Left lung (tissue), 10 donors: ENCODE data around the gene PUM1. TPM values are rescaled to one million over a fixed set of nuclear protein-coding genes. Genes with fewer than 3 reads are reported as not detected.
"Not testable (repeated sequence)": the region's sequence is repeated elsewhere in the genome, so short reads cannot be mapped to it uniquely, and the experiment has no call there.

ENCODE experiments used
- ATAC-seq: fragments of 200-7000 bp; cut with Tn5 transposase; one replicate; pipeline ENCODE4 v1.9.1; 2020; ENCODE audit warnings: moderate library complexity
- DNase-seq, 4 donors: peaks; one replicate each; pipeline ENCODE4 v3.0.0-alpha.2; 2013 to 2020
- H3K27ac ChIP-seq, 2 donors: fragments of 200-600 bp; sonication (generic) in 1 of 2; one replicate each; pipeline versions ENCODE4 v1.5.0 to v1.8.0; 2020 to 2021
- H3K27me3 ChIP-seq, 2 donors: fragments of 200-600 bp; sonication (generic) in 1 of 2; one replicate each; pipeline versions ENCODE4 v1.5.0 to v1.8.0; 2020 to 2021
- H3K36me3 ChIP-seq, 2 donors: fragments of 200-600 bp; sonication (generic) in 1 of 2; one replicate each; pipeline versions ENCODE4 v1.5.0 to v1.8.0; 2020 to 2021
- H3K4me1 ChIP-seq, 2 donors: fragments of 200-600 bp; one replicate each; pipeline ENCODE4 v1.8.0; 2021
- H3K4me3 ChIP-seq, 2 donors: fragments of 200-600 bp; sonication (generic) in 1 of 2; one replicate each; pipeline versions ENCODE4 v1.5.0 to v1.8.0; 2020 to 2021; ENCODE audit warnings: mild to moderate bottlenecking in 1 of 2
- H3K9me3 ChIP-seq, 2 donors: fragments of 200-600 bp; sonication (generic) in 1 of 2; one replicate each; pipeline versions ENCODE4 v1.5.0 to v1.8.0; 2020 to 2021
- CTCF ChIP-seq, 2 donors: fragments of 200-600 bp; sonication (generic) in 1 of 2; IDR thresholded peaks; one replicate each; pipeline versions ENCODE4 v1.5.0 to v1.8.0; 2021; ENCODE audit warnings: antibody characterized with exemption in 2 of 2
- intact Hi-C, 2 donors: fragments of 100-400 bp; cut with DNase I; formaldehyde crosslinking; loops; one replicate each; pipeline versions ENCODE4 v1.11.2 to v1.14.2; 2022
- polyA plus RNA-seq, 6 donors: library from polyadenylated mRNA; unstranded; fragments of 120-200 nt; gene quantifications; one replicate each; pipeline ENCODE4 v1.2.1, GENCODE V29; 2013; ENCODE audit not compliant: insufficient read length in 6 of 6
- total RNA-seq, 2 donors: library from RNA; stranded (reverse); fragmentation: NEBNext Ultra II Directional; extraction: Animal tissue kit (Norgen Biotek cat#: 25700); gene quantifications; one replicate each; pipeline ENCODE4 v1.2.1, GENCODE V29; 2021
- donor health status: DM: no; HTN: yes; CAD: no.
- donor health status: DM: no; HTN: no; CAD: no.

The PUM1 gene
- total and polyA plus RNA-seq, 8 donors = 96.7 to 125 (median 108) TPM

- H3K27me3 ChIP-seq = no peaks in the 10 kb centered on the region
- intact Hi-C loops = no loop called here
- TF ChIP-seq CTCF (IDR thresholded peaks at IDR 0.05) = no peak
- H3K4me1 ChIP-seq = no peaks in the 10 kb centered on the region
- no peak overlapping the region for H3K27ac ChIP-seq
- no peak overlapping the region for H3K4me3 ChIP-seq
- H3K36me3 ChIP-seq = peaks cover 0 to 86% of the 10 kb centered on the region in 2 donors
- no peak for ATAC-seq
- H3K9me3 ChIP-seq = no peaks in the 10 kb centered on the region
- no peak for DNase-seq
These were observed 113.4 kb downstream of the PUM1 start for GRCh38 chr1:30952098-30952497.

- Histone ChIP-seq H3K4me3 (no peak overlapping the region), H3K27ac (no peak overlapping the region), H3K9me3 (no peaks in the 10 kb centered on the region), H3K4me1 (no peaks in the 10 kb centered on the region), H3K27me3 (no peaks in the 10 kb centered on the region), H3K36me3 (peaks cover 0 to 90% of the 10 kb centered on the region in 2 donors)
- intact Hi-C loops = no loop called here
- DNase-seq = no peak
- no peak for TF ChIP-seq CTCF (IDR thresholded peaks at IDR 0.05)
- no peak for ATAC-seq
These were observed 114.8 kb downstream of the PUM1 start for GRCh38 chr1:30950700-30951099.

GRCh38 chr1:30950053-30950452, 115.5 kb downstream of the PUM1 start:
- H3K27ac ChIP-seq = no peak overlapping the region
- H3K4me1 ChIP-seq = no peaks in the 10 kb centered on the region
- no peaks in the 10 kb centered on the region for H3K27me3 ChIP-seq
- intact Hi-C loops = no loop called here
- DNase-seq = no peak
- no peak for ATAC-seq
- TF ChIP-seq CTCF (IDR thresholded peaks at IDR 0.05) = no peak
- peaks cover 0 to 95% of the 10 kb centered on the region in 2 donors for H3K36me3 ChIP-seq
- H3K4me3 ChIP-seq = no peak overlapping the region
- no peaks in the 10 kb centered on the region for H3K9me3 ChIP-seq

- ATAC-seq = peak; percentile 12
- intact Hi-C loops, H3K4me3 ChIP-seq, DNase-seq, H3K27me3 ChIP-seq, H3K4me1 ChIP-seq, H3K27ac ChIP-seq, H3K9me3 ChIP-seq: not testable (repeated sequence)
- H3K36me3 ChIP-seq = peaks cover 0 to 95% of the 10 kb centered on the region in 2 donors
These were observed 116.1 kb downstream of the PUM1 start for GRCh38 chr1:30949487-30949838.

- H3K9me3 ChIP-seq, intact Hi-C loops, ATAC-seq: not testable (repeated sequence)
These were observed 116.6 kb downstream of the PUM1 start for GRCh38 chr1:30948813-30949486.

GRCh38 chr1:30948278-30948677, 117.2 kb downstream of the PUM1 start:
- Histone ChIP-seq H3K4me1 (no peaks in the 10 kb centered on the region), H3K27me3 (no peaks in the 10 kb centered on the region), H3K4me3 (no peak overlapping the region), H3K9me3 (no peaks in the 10 kb centered on the region), H3K36me3 (peaks cover 0 to 95% of the 10 kb centered on the region in 2 donors), H3K27ac (no peak overlapping the region)
- no peak for DNase-seq
- TF ChIP-seq CTCF (IDR thresholded peaks at IDR 0.05) = no peak
- intact Hi-C loops = no loop called here
- ATAC-seq = no peak

More at GRCh38 chr1:30948813-30949486, 116.6 kb downstream of the PUM1 start:
- not testable (repeated sequence) for H3K27me3 ChIP-seq, H3K4me1 ChIP-seq, H3K27ac ChIP-seq, DNase-seq, H3K4me3 ChIP-seq
- peaks cover 0 to 95% of the 10 kb centered on the region in 2 donors for H3K36me3 ChIP-seq
